HepG2 (cell line): ENCODE results near the gene HNRNPUL2. TPM values are rescaled to one million over a fixed set of nuclear protein-coding genes. Genes with fewer than 3 reads are reported as not detected.
A peak's percentile ranks its signal among the peaks of the same experiment; 100 is the strongest.

Experiments used
- ATAC-seq: fragments of 200-7000 bp; cut with Tn5 transposase; 3 replicates; pipeline ENCODE4 v1.9.1; 2020; ENCODE audit warnings: mild to moderate bottlenecking, moderate library complexity
- BruUV-seq: library from RNA; stranded (reverse); fragments of 400-500 nt; replicated peaks from 2 replicates; lab custom pipeline; 2021; lab: Mats Ljungman, UMichigan
- CTCF ChIA-PET: fragments of 300-600 bp; formaldehyde crosslinking; extraction: SDS; loops from one replicate; lab custom pipeline; 2021; ENCODE audit warnings: low total read pairs, inconsistent platforms, low intra/inter-chr PET ratio; lab: Yijun Ruan, JAX
- POLR2A ChIA-PET: fragments of 350-600 bp; sonication (Branson Sonifier 250); formaldehyde crosslinking; loops from one replicate; lab custom pipeline; 2020; ENCODE audit warnings: antibody characterized with exemption, inconsistent platforms; lab: Yijun Ruan, JAX
- DNase-seq: peaks from one replicate; pipeline ENCODE4 v3.0.0-alpha.2; 2015; ENCODE audit warnings: low spot score
- FAIRE-seq: peaks from 3 replicates; lab custom pipeline; 2011; peaks lifted over from hg19 to GRCh38; lab: Jason Lieb, UNC
- H2AFZ ChIP-seq: one replicate; pipeline ENCODE4 v1.6.1; 2011; ENCODE audit warnings: low read length, inconsistent platforms
- H3K27ac ChIP-seq: fragments of 300-600 bp; 3 replicates; pipeline ENCODE4 v1.8.0; 2011; ENCODE audit warnings: mixed run types, mild to moderate bottlenecking, mixed read lengths, low read length, inconsistent platforms; ENCODE audit not compliant: insufficient read depth; ENCODE audit errors: extremely low read length
- H3K27me3 ChIP-seq, 2 experiments: fragments of 200-600 bp in 1 of 2; 2 replicates in 1 of 2; 3 replicates in 1 of 2; pipeline versions ENCODE4 v1.6.0 to v1.8.0; 2011; ENCODE audit warnings: low read length in 2 of 2, mild to moderate bottlenecking in 2 of 2, moderate library complexity in 2 of 2, inconsistent platforms in 1 of 2; ENCODE audit not compliant: insufficient read depth in 2 of 2, control insufficient read depth in 1 of 2
- H3K36me3 ChIP-seq, 2 experiments: fragments of 200-600 bp in 1 of 2; replicated peaks in 1 of 2; 2 replicates in 1 of 2; 3 replicates in 1 of 2; pipeline versions ENCODE4 v1.5.1 to v1.8.0; 2011; ENCODE audit warnings: low read length in 2 of 2, inconsistent platforms in 1 of 2; ENCODE audit not compliant: insufficient read depth in 2 of 2, control insufficient read depth in 1 of 2
- H3K4me1 ChIP-seq: 2 replicates; pipeline ENCODE4 v1.5.1; 2012; ENCODE audit warnings: low read length, inconsistent platforms; ENCODE audit not compliant: insufficient read depth
- H3K4me2 ChIP-seq: 2 replicates; pipeline ENCODE4 v1.6.0; 2011; ENCODE audit warnings: low read depth, low read length, inconsistent platforms
- H3K4me3 ChIP-seq, 3 experiments: fragments of 200-600 bp in 1 of 3; sonication (generic), shearing (Covaris generic) in 1 of 3; replicated peaks in 1 of 3; 2 replicates each; pipeline ENCODE4 v1.5.1; 2011 to 2016; ENCODE audit warnings: low read length in 3 of 3, inconsistent platforms in 2 of 3, low read depth in 2 of 3, mild to moderate bottlenecking in 2 of 3, control low read depth in 1 of 3, mixed read lengths in 1 of 3; ENCODE audit not compliant: insufficient read depth in 1 of 3
- H3K79me2 ChIP-seq: one replicate; pipeline ENCODE4 v1.6.1; 2011; ENCODE audit warnings: low read length, inconsistent platforms; ENCODE audit not compliant: insufficient read depth
- H3K9ac ChIP-seq: 2 replicates; pipeline ENCODE4 v1.6.0; 2011; ENCODE audit warnings: mild to moderate bottlenecking, low read depth, low read length, inconsistent platforms; ENCODE audit not compliant: insufficient read depth
- H3K9me3 ChIP-seq: 2 replicates; pipeline ENCODE4 v1.5.1; 2012; ENCODE audit warnings: mild to moderate bottlenecking, low read length
- H4K20me1 ChIP-seq: 2 replicates; pipeline ENCODE4 v1.6.0; 2011; ENCODE audit warnings: inconsistent platforms, mild to moderate bottlenecking, low read length, moderate library complexity; ENCODE audit not compliant: insufficient read depth
- CBX2 ChIP-seq, 2 experiments: fragments of 200-600 bp in 1 of 2; sonication (generic); formaldehyde crosslinking in 1 of 2; IDR thresholded peaks; 2 replicates each; pipeline versions ENCODE4 v1.7.0 to v1.8.1; 2018 to 2022; ENCODE audit warnings: low read depth in 2 of 2, low read length in 1 of 2, mild to moderate bottlenecking in 1 of 2, missing genetic modification reagents in 1 of 2
- CBX5 ChIP-seq: sonication (generic); formaldehyde crosslinking; IDR thresholded peaks from 2 replicates; pipeline ENCODE4 v1.4.0; 2020; ENCODE audit warnings: missing genetic modification reagents, borderline replicate concordance
- GABPB1 ChIP-seq: IDR thresholded peaks from 2 replicates; pipeline ENCODE4 v1.6.1; 2016; ENCODE audit warnings: mild to moderate bottlenecking, missing genetic modification reagents, moderate library complexity, missing compliant biosample characterization
- HDAC1 ChIP-seq: sonication (generic); formaldehyde crosslinking; IDR thresholded peaks from 2 replicates; pipeline ENCODE4 v1.5.1; 2020; ENCODE audit warnings: mild to moderate bottlenecking, missing genetic modification reagents
- HDAC6 ChIP-seq: fragments of 200-600 bp; sonication (generic); IDR thresholded peaks from 2 replicates; pipeline ENCODE4 v1.7.0; 2017; ENCODE audit warnings: mild to moderate bottlenecking, antibody characterized with exemption, low read length, low read depth
- NCOA1 ChIP-seq: sonication (generic); formaldehyde crosslinking; IDR thresholded peaks from 2 replicates; pipeline ENCODE4 v1.9.0; 2021; ENCODE audit warnings: missing genetic modification reagents
- NR2F2 ChIP-seq: IDR thresholded peaks from 2 replicates; pipeline ENCODE4 v1.6.1; 2012; ENCODE audit warnings: low read depth, inconsistent platforms, borderline replicate concordance
- PHF21A ChIP-seq: sonication (generic); formaldehyde crosslinking; IDR thresholded peaks from 2 replicates; pipeline ENCODE4 v1.5.0; 2020; ENCODE audit warnings: mild to moderate bottlenecking, missing genetic modification reagents
- SATB2 ChIP-seq: sonication (generic); formaldehyde crosslinking; IDR thresholded peaks from 2 replicates; pipeline ENCODE4 v1.5.0; 2020; ENCODE audit warnings: missing genetic modification reagents
- SCMH1 ChIP-seq: sonication (generic); formaldehyde crosslinking; IDR thresholded peaks from 2 replicates; pipeline ENCODE4 v1.9.0; 2021; ENCODE audit warnings: missing genetic modification reagents, mild to moderate bottlenecking, borderline replicate concordance
- SP1 ChIP-seq, 2 experiments: fragments of 450-650 bp in 1 of 2; sonication (generic) in 1 of 2; formaldehyde crosslinking in 1 of 2; IDR thresholded peaks; 2 replicates each; pipeline versions ENCODE4 v1.4.0 to v1.6.1; 2016 to 2020; ENCODE audit warnings: missing genetic modification reagents in 1 of 2
- TBP ChIP-seq: sonication (generic); formaldehyde crosslinking; IDR thresholded peaks from 2 replicates; pipeline ENCODE4 v1.5.0; 2020; ENCODE audit warnings: missing genetic modification reagents
- ZBTB7B ChIP-seq: sonication (generic); formaldehyde crosslinking; IDR thresholded peaks from 2 replicates; pipeline ENCODE4 v1.4.0; 2020; ENCODE audit warnings: missing genetic modification reagents
- ZFP36 ChIP-seq: fragments of 150-350 bp; IDR thresholded peaks from 2 replicates; pipeline ENCODE4 v1.6.1; 2018; ENCODE audit warnings: borderline replicate concordance, low read length, low read depth; ENCODE audit not compliant: partially characterized antibody
- ZNF143 ChIP-seq: sonication (generic); formaldehyde crosslinking; IDR thresholded peaks from 2 replicates; pipeline ENCODE4 v1.4.0; 2020; ENCODE audit warnings: missing genetic modification reagents
- ZNF3 ChIP-seq: IDR thresholded peaks from 2 replicates; pipeline ENCODE4 v1.7.0; 2017; ENCODE audit warnings: inconsistent platforms
- ZNF362 ChIP-seq: sonication (generic); formaldehyde crosslinking; IDR thresholded peaks from 2 replicates; pipeline ENCODE4 v1.4.0; 2020; ENCODE audit warnings: missing genetic modification reagents, mild to moderate bottlenecking, borderline replicate concordance
- ZNF430 ChIP-seq: sonication (generic); formaldehyde crosslinking; IDR thresholded peaks from 2 replicates; pipeline ENCODE4 v1.9.0; 2021; ENCODE audit warnings: mild to moderate bottlenecking, missing genetic modification reagents
- ZNF567 ChIP-seq: sonication (generic); formaldehyde crosslinking; IDR thresholded peaks from 2 replicates; pipeline ENCODE4 v1.8.1; 2023; ENCODE audit warnings: mild to moderate bottlenecking, missing genetic modification reagents, borderline replicate concordance
- ZNF614 ChIP-seq: IDR thresholded peaks from 2 replicates; pipeline ENCODE4 v1.6.1; 2018; ENCODE audit warnings: missing biosample characterization, missing genetic modification reagents, inconsistent platforms, borderline replicate concordance
- ZNF709 ChIP-seq: sonication (generic); formaldehyde crosslinking; IDR thresholded peaks from 2 replicates; pipeline ENCODE4 v1.5.0; 2020; ENCODE audit warnings: mild to moderate bottlenecking, missing genetic modification reagents
- ZNF780A ChIP-seq: sonication (generic); formaldehyde crosslinking; IDR thresholded peaks from 2 replicates; pipeline ENCODE4 v1.8.0; 2022; ENCODE audit warnings: mild to moderate bottlenecking, missing genetic modification reagents, moderate library complexity
- WGBS: methylation state at CpG from one replicate; pipeline ENCODE4 v1.1.6; 2017; ENCODE audit warnings: low lambda C conversion rate; 5-methylcytosine and 5-hydroxymethylcytosine counted together
- in situ Hi-C: cut with HindIII; loops from 2 replicates; pipeline ENCODE4 v1.10.0; 2017; ENCODE audit warnings: low pct_unique_long_range_greater_than_20kb; ENCODE audit not compliant: extremely low pct_ligation_motif_present
- intact Hi-C: fragments of 100-400 bp; cut with micrococcal nuclease; formaldehyde crosslinking; loops from one replicate; pipeline ENCODE4 v1.10.0; 2022; ENCODE audit not compliant: unreplicated experiment
- polyA plus RNA-seq, 8 experiments: library from polyadenylated mRNA; depleted of rRNA in 3 of 8; stranded (reverse) in 7 of 8; unstranded in 1 of 8; fragments of >200 nt; fragmentation: Illumina TruSeq in 4 of 8; extraction: Trizol in 4 of 8; gene quantifications; 2 replicates each; pipeline versions ENCODE4 v1.2.1 to v1.2.3, GENCODE V29; 2011 to 2016; ENCODE audit warnings: low read depth in 4 of 8, missing spikeins in 1 of 8, mixed read lengths in 1 of 8; ENCODE audit not compliant: insufficient read depth in 1 of 8
- total RNA-seq, 5 experiments: library from RNA; depleted of rRNA; stranded (reverse); fragments of >200 nt; fragmentation: Illumina TruSeq; extraction: Trizol; gene quantifications; 2 replicates each; pipeline ENCODE4 v1.2.3, GENCODE V29; 2016; ENCODE audit warnings: low read depth in 1 of 5
- TF ChIP-seq, protein P1 (sequence below): IDR thresholded peaks from 2 replicates; pipeline ENCODE4 v1.6.1; 2012; ENCODE audit warnings: low read length, improper control_type of control experiment

Gene HNRNPUL2
- total and polyA plus RNA-seq, 2 of the 13 experiments (the other 11 are each of a cell fraction or from before 2014, with no cell fraction given), result 8.4 to 9.6 TPM

- Histone ChIP-seq H3K4me1 (peaks cover 40% of the 10 kb centered on the region), H2AFZ (no peak overlapping the region), H3K9ac (peak overlapping the region; percentile 95), H4K20me1 (peaks cover 30% of the 10 kb centered on the region), H3K27ac (peak overlapping the region; percentile 99), H3K36me3 (peaks cover 1 to 19% of the 10 kb centered on the region in 2 experiments), H3K79me2 (peaks cover 58% of the 10 kb centered on the region), H3K4me3 (peak overlapping the region; percentile 91 to 100 (median 94)), H3K27me3 (peaks cover 0 to 3% of the 10 kb centered on the region in 2 experiments; a peak in 1 of 5 replicates), H3K4me2 (peak overlapping the region; percentile 91), H3K9me3 (no peaks in the 10 kb centered on the region)
- BruUV-seq, result no TSS peak
- under 1% methylated on average over 20 of the region's 20 CpGs for WGBS
- ATAC-seq (peak; percentile 72), DNase-seq (peak; percentile 98), FAIRE-seq (peak; percentile 77)
- POLR2A ChIA-PET, result interaction anchor here (0.6 to 5.7 kb wide), 40 partner anchors 10 to 303 kb away, joined by 3 to 129 read pairs (median 9); partner anchors contain the start of genes AHNAK, B3GAT3, BSCL2 and C11orf98
- CTCF ChIA-PET, result no interaction called here
- intact Hi-C loops (loop anchor here (1.0 to 5.0 kb wide), 3 partner anchors 41 to 114 kb away; partner anchors contain the start of gene TMEM179B), in situ Hi-C loops (no loop called here)
- TF ChIP-seq ZBTB7B (CRISPR knock-in tag) (0 out of 2 replicates have a peak, but pooled peaks have one; percentile 4), SCMH1 (CRISPR knock-in tag) (no peak), ZNF3 (CRISPR knock-in tag) (no peak), ZFP36 (no peak), ZNF780A (CRISPR knock-in tag) (no peak), CBX2 (IDR thresholded peaks at IDR 0.05; ENCODE audit: low read depth, low read length) (no peak), CBX2 (CRISPR knock-in tag; IDR thresholded peaks at IDR 0.05; ENCODE audit: low read depth) (no peak), ZNF430 (peak; percentile 1; the same call in 1 of the 2 replicates), HDAC1 (no peak), ZNF567 (no peak), ZNF614 (CRISPR knock-in tag) (no peak), SP1 (IDR thresholded peaks at IDR 0.05) (no peak), SP1 (CRISPR knock-in tag; IDR thresholded peaks at IDR 0.05) (peak; percentile 49), TBP (CRISPR knock-in tag) (no peak), GABPB1 (CRISPR knock-in tag) (no peak), ZNF362 (peak; percentile 93), SATB2 (no peak), PHF21A (CRISPR knock-in tag) (peak; percentile 4; the same call in 1 of the 2 replicates), NCOA1 (CRISPR knock-in tag) (no peak), NR2F2 (no peak), ZNF709 (no peak), CBX5 (CRISPR knock-in tag) (no peak), HDAC6 (no peak), ZNF143 (no peak)
- TF ChIP-seq, protein P1, sequence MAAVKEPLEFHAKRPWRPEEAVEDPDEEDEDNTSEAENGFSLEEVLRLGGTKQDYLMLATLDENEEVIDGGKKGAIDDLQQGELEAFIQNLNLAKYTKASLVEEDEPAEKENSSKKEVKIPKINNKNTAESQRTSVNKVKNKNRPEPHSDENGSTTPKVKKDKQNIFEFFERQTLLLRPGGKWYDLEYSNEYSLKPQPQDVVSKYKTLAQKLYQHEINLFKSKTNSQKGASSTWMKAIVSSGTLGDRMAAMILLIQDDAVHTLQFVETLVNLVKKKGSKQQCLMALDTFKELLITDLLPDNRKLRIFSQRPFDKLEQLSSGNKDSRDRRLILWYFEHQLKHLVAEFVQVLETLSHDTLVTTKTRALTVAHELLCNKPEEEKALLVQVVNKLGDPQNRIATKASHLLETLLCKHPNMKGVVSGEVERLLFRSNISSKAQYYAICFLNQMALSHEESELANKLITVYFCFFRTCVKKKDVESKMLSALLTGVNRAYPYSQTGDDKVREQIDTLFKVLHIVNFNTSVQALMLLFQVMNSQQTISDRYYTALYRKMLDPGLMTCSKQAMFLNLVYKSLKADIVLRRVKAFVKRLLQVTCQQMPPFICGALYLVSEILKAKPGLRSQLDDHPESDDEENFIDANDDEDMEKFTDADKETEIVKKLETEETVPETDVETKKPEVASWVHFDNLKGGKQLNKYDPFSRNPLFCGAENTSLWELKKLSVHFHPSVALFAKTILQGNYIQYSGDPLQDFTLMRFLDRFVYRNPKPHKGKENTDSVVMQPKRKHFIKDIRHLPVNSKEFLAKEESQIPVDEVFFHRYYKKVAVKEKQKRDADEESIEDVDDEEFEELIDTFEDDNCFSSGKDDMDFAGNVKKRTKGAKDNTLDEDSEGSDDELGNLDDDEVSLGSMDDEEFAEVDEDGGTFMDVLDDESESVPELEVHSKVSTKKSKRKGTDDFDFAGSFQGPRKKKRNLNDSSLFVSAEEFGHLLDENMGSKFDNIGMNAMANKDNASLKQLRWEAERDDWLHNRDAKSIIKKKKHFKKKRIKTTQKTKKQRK, result no peak
Measured at GRCh38 chr11:62727872-62728170, 564 bp upstream of the HNRNPUL2 start.
